ENCODE data around the gene EFCAB11. TPM values are rescaled to one million over a fixed set of nuclear protein-coding genes. Genes with fewer than 3 reads are reported as not detected.

The EFCAB11 gene
- total and polyA plus RNA-seq, 2 of the 8 experiments (the other 6 are each of a cell fraction or from before 2014, with no cell fraction given), result 6.8 to 12.8 TPM

- Histone ChIP-seq H3K4me3 (ENCODE audit: extremely low read depth in 1 of 4, insufficient read depth in 2 of 4, low read depth in 3 of 4, low read length in 4 of 4) (no peak overlapping the region), H3K9me3 (ENCODE audit: insufficient read depth in 2 of 2, low read depth in 1 of 2, low read length in 1 of 2) (no peaks in the 10 kb centered on the region), H2BK5ac (ENCODE audit: low read depth, low read length) (no peak overlapping the region), H2BK20ac (ENCODE audit: low read length) (no peak overlapping the region), H3K36me3 (ENCODE audit: control insufficient read depth in 2 of 4, insufficient read depth in 4 of 4, low read length in 3 of 4) (peaks cover 0 to 40% (median 7%) of the 10 kb centered on the region in 4 experiments; a peak in 5 of 8 replicates), H3K9ac (replicated peaks in 1 of 4; ENCODE audit: extremely low read depth in 1 of 4, low read depth in 3 of 4, low read length in 3 of 4) (no peak overlapping the region), H3K23ac (ENCODE audit: insufficient read length) (no peak overlapping the region), H3K27me3 (replicated peaks in 1 of 4; ENCODE audit: control insufficient read depth in 3 of 4, extremely low read depth in 1 of 4, insufficient read depth in 3 of 4, low read length in 3 of 4) (no peaks in the 10 kb centered on the region), H3K4me2 (ENCODE audit: insufficient read depth in 1 of 2, low read depth in 2 of 2, low read length in 2 of 2) (no peak overlapping the region), H3K18ac (ENCODE audit: extremely low read depth, low read length) (no peak overlapping the region), H2AFZ (ENCODE audit: low read length) (no peak overlapping the region), H3K27ac (ENCODE audit: low read depth, low read length) (no peak overlapping the region), H2BK12ac (ENCODE audit: low read depth, low read length) (no peak overlapping the region), H4K91ac (replicated peaks; ENCODE audit: insufficient read length, low read length) (no peak overlapping the region), H2AK5ac (ENCODE audit: low read depth, low read length) (no peak overlapping the region), H3K56ac (replicated peaks; ENCODE audit: insufficient read length, low read depth, low read length) (no peak overlapping the region), H2BK15ac (ENCODE audit: low read length) (no peak overlapping the region), H4K5ac (ENCODE audit: insufficient read length, low read depth, low read length) (no peak overlapping the region), H3K79me1 (ENCODE audit: low read depth, low read length) (no peaks in the 10 kb centered on the region), H4K20me1 (replicated peaks in 1 of 2; ENCODE audit: control insufficient read depth in 1 of 2, insufficient read depth in 2 of 2, low read length in 2 of 2) (no peaks in the 10 kb centered on the region), H3K4me1 (replicated peaks in 1 of 4; ENCODE audit: control insufficient read depth in 3 of 4, insufficient read depth in 4 of 4, low read length in 3 of 4) (peaks cover 0 to 3% (median 1%) of the 10 kb centered on the region in 4 experiments; a peak in 4 of 7 replicates), H2BK120ac (replicated peaks; ENCODE audit: low read depth, low read length) (no peak overlapping the region), H3K23me2 (ENCODE audit: low read depth, low read length) (no peaks in the 10 kb centered on the region), H3K14ac (ENCODE audit: insufficient read length) (no peak overlapping the region), H4K8ac (ENCODE audit: extremely low read depth, insufficient read depth, low read length) (no peak overlapping the region), H3K4ac (replicated peaks; ENCODE audit: insufficient read length, low read depth, low read length) (no peak overlapping the region), H3K79me2 (ENCODE audit: control insufficient read depth in 1 of 2, insufficient read depth in 2 of 2, low read length in 2 of 2) (no peaks in the 10 kb centered on the region)
- FAIRE-seq (no peak), DNase-seq (ENCODE audit: low read depth in 1 of 2, low spot score in 2 of 2) (no peak)
- POLR2A ChIA-PET (ENCODE audit: partially characterized antibody), result interaction anchor here (0.9 to 1.6 kb wide), 3 partner anchors 14 to 32 kb away, joined by 4 to 5 read pairs (median 4); partner anchors contain the start of gene TDP1
- TF ChIP-seq KDM4A (IDR thresholded peaks at IDR 0.05; ENCODE audit: low read depth, low read length, severe bottlenecking) (no peak), ZNF274 (IDR thresholded peaks at IDR 0.05; ENCODE audit: borderline replicate concordance, extremely low read depth, low read length) (no peak), SP1 (IDR thresholded peaks at IDR 0.05; ENCODE audit: low read depth, low read length) (no peak), NRF1 (IDR thresholded peaks at IDR 0.05; ENCODE audit: low read depth, low read length) (no peak)
- TF ChIP-seq, protein P1, sequence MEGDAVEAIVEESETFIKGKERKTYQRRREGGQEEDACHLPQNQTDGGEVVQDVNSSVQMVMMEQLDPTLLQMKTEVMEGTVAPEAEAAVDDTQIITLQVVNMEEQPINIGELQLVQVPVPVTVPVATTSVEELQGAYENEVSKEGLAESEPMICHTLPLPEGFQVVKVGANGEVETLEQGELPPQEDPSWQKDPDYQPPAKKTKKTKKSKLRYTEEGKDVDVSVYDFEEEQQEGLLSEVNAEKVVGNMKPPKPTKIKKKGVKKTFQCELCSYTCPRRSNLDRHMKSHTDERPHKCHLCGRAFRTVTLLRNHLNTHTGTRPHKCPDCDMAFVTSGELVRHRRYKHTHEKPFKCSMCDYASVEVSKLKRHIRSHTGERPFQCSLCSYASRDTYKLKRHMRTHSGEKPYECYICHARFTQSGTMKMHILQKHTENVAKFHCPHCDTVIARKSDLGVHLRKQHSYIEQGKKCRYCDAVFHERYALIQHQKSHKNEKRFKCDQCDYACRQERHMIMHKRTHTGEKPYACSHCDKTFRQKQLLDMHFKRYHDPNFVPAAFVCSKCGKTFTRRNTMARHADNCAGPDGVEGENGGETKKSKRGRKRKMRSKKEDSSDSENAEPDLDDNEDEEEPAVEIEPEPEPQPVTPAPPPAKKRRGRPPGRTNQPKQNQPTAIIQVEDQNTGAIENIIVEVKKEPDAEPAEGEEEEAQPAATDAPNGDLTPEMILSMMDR (IDR thresholded peaks at IDR 0.05; ENCODE audit: control extremely low read depth in 1 of 3, insufficient read depth in 1 of 3, low read depth in 1 of 3, low read length in 3 of 3), result no peak
- CTCF ChIA-PET (ENCODE audit: partially characterized antibody), result interaction anchor here (1.2 to 6.4 kb wide), 5 partner anchors 10 to 248 kb away, joined by 3 to 37 read pairs (median 4); no protein-coding TSS in a partner anchor
Measured at GRCh38 chr14:89987161-89987475, 32.6 kb upstream of the EFCAB11 start.
